IMR-90 (cell line): ENCODE data around the gene ACOX2. TPM values are rescaled to one million over a fixed set of nuclear protein-coding genes. Genes with fewer than 3 reads are reported as not detected.
A peak's percentile ranks its signal among the peaks of the same experiment; 100 is the strongest.

Experiments used
- ATAC-seq: fragments of 200-7000 bp; cut with Tn5 transposase; 2 replicates; pipeline ENCODE4 v1.9.1; 2020; ENCODE audit warnings: low read depth, mild to moderate bottlenecking, moderate library complexity
- BruUV-seq: library from RNA; stranded (reverse); fragments of 400-500 nt; replicated peaks from 2 replicates; lab custom pipeline; 2021; lab: Mats Ljungman, UMichigan
- CTCF ChIA-PET: fragments of 300-600 bp; formaldehyde crosslinking; extraction: SDS; loops from one replicate; lab custom pipeline; 2021; ENCODE audit warnings: antibody characterized with exemption; lab: Yijun Ruan, JAX
- POLR2A ChIA-PET: fragments of 300-600 bp; sonication (Branson Sonifier 250); formaldehyde crosslinking; loops from one replicate; lab custom pipeline; 2022; ENCODE audit warnings: antibody characterized with exemption; ENCODE audit not compliant: unreplicated experiment; lab: Charles Lee
- DNase-seq: peaks from one replicate; pipeline ENCODE4 v3.0.0; 2013
- H2AFZ ChIP-seq: replicated peaks from 2 replicates; pipeline ENCODE3; 2013; ENCODE audit warnings: low read length, mild to moderate bottlenecking; ENCODE audit not compliant: poor library complexity
- H2AK5ac ChIP-seq: 2 replicates; pipeline ENCODE4 v1.6.1; 2013; ENCODE audit warnings: low read depth, low read length, inconsistent platforms
- H2AK9ac ChIP-seq: replicated peaks from 2 replicates; pipeline ENCODE3; 2013; ENCODE audit warnings: mild to moderate bottlenecking, low read depth, low read length, moderate library complexity; ENCODE audit not compliant: poor library complexity
- H2BK120ac ChIP-seq: 2 replicates; pipeline ENCODE4 v1.6.1; 2013; ENCODE audit warnings: low read depth, low read length, inconsistent platforms
- H2BK15ac ChIP-seq: 3 replicates; pipeline ENCODE4 v1.6.1; 2013; ENCODE audit warnings: low read depth, low read length, inconsistent platforms
- H2BK20ac ChIP-seq: 2 replicates; pipeline ENCODE4 v1.6.1; 2013; ENCODE audit warnings: low read depth, mild to moderate bottlenecking, inconsistent platforms, low read length, moderate library complexity
- H2BK5ac ChIP-seq: 2 replicates; pipeline ENCODE4 v1.6.1; 2013; ENCODE audit warnings: mild to moderate bottlenecking, low read depth, low read length, inconsistent platforms; ENCODE audit not compliant: poor library complexity, severe bottlenecking
- H3K14ac ChIP-seq: replicated peaks from 2 replicates; pipeline ENCODE4 v1.6.1; 2013; ENCODE audit warnings: low read depth, low read length, inconsistent platforms
- H3K18ac ChIP-seq: 2 replicates; pipeline ENCODE4 v1.6.1; 2013; ENCODE audit warnings: low read depth, low read length, control low read depth
- H3K23ac ChIP-seq: 2 replicates; pipeline ENCODE4 v1.6.1; 2013; ENCODE audit warnings: low read depth, low read length, inconsistent platforms
- H3K27ac ChIP-seq: 2 replicates; pipeline ENCODE4 v1.5.1; 2013; ENCODE audit warnings: mild to moderate bottlenecking, control low read depth, low read length; ENCODE audit not compliant: insufficient read depth
- H3K27me3 ChIP-seq: 2 replicates; pipeline ENCODE4 v1.6.1; 2013; ENCODE audit warnings: low read length; ENCODE audit not compliant: control insufficient read depth, insufficient read depth
- H3K36me3 ChIP-seq: 2 replicates; pipeline ENCODE4 v1.6.1; 2013; ENCODE audit warnings: low read length, mixed read lengths; ENCODE audit not compliant: control insufficient read depth, insufficient read depth
- H3K4ac ChIP-seq: 2 replicates; pipeline ENCODE4 v1.6.1; 2013; ENCODE audit warnings: low read depth, low read length, inconsistent platforms
- H3K4me1 ChIP-seq: 2 replicates; pipeline ENCODE4 v1.6.1; 2013; ENCODE audit warnings: low read length, mixed read lengths; ENCODE audit not compliant: control insufficient read depth, insufficient read depth
- H3K4me2 ChIP-seq: 2 replicates; pipeline ENCODE4 v1.6.1; 2013; ENCODE audit warnings: low read depth, mild to moderate bottlenecking, control low read depth, low read length, moderate library complexity
- H3K4me3 ChIP-seq: 2 replicates; pipeline ENCODE4 v1.5.1; 2013; ENCODE audit warnings: low read depth, mild to moderate bottlenecking, control low read depth, low read length, moderate library complexity; ENCODE audit not compliant: insufficient read depth
- H3K56ac ChIP-seq: 2 replicates; pipeline ENCODE4 v1.6.1; 2013; ENCODE audit warnings: low read length, inconsistent platforms; ENCODE audit not compliant: insufficient read depth; ENCODE audit errors: extremely low read depth
- H3K79me1 ChIP-seq, 2 experiments: 2 replicates each; pipeline ENCODE4 v1.6.1; 2013; ENCODE audit warnings: low read length in 2 of 2, inconsistent platforms in 1 of 2, low read depth in 1 of 2
- H3K9ac ChIP-seq: 2 replicates; pipeline ENCODE4 v1.6.1; 2013; ENCODE audit warnings: low read depth, low read length, control low read depth
- H3K9me1 ChIP-seq: 2 replicates; pipeline ENCODE4 v1.6.1; 2013; ENCODE audit warnings: low read length, inconsistent platforms; ENCODE audit not compliant: insufficient read depth
- H3K9me3 ChIP-seq: 2 replicates; pipeline ENCODE4 v1.6.1; 2013; ENCODE audit warnings: low read length; ENCODE audit not compliant: control insufficient read depth, insufficient read depth
- H4K20me1 ChIP-seq: 2 replicates; pipeline ENCODE4 v1.6.1; 2013; ENCODE audit warnings: low read length, inconsistent platforms; ENCODE audit not compliant: insufficient read depth
- H4K5ac ChIP-seq: 2 replicates; pipeline ENCODE4 v1.6.1; 2013; ENCODE audit warnings: mild to moderate bottlenecking, low read depth, low read length, control low read depth
- H4K8ac ChIP-seq, 2 experiments: 2 replicates each; pipeline ENCODE4 v1.6.1; 2013; ENCODE audit warnings: low read depth in 2 of 2, low read length in 2 of 2, control low read depth in 1 of 2, inconsistent platforms in 1 of 2
- H4K91ac ChIP-seq: 2 replicates; pipeline ENCODE4 v1.6.1; 2013; ENCODE audit warnings: low read depth, low read length, inconsistent platforms; ENCODE audit not compliant: insufficient read depth
- BHLHE40 ChIP-seq: fragments of 150-350 bp; IDR thresholded peaks from 2 replicates; pipeline ENCODE4 v1.6.1; 2016; ENCODE audit warnings: mild to moderate bottlenecking, low read depth, low read length
- CEBPB ChIP-seq: IDR thresholded peaks from 2 replicates; pipeline ENCODE4 v1.6.1; 2012; ENCODE audit warnings: low read depth, low read length, improper control_type of control experiment
- CHD1 ChIP-seq: IDR thresholded peaks from 2 replicates; pipeline ENCODE4 v1.6.1; 2012; ENCODE audit warnings: low read depth, low read length, improper control_type of control experiment
- CTCF ChIP-seq: conservative IDR thresholded peaks from 2 replicates; pipeline ENCODE4 v1.5.1; 2012; ENCODE audit warnings: mild to moderate bottlenecking, low read depth, low read length, improper control_type of control experiment
- ELK1 ChIP-seq: fragments of 150-350 bp; IDR thresholded peaks from 2 replicates; pipeline ENCODE4 v1.6.1; 2016; ENCODE audit warnings: low read depth, mild to moderate bottlenecking, low read length, moderate library complexity, borderline replicate concordance
- MAFK ChIP-seq: IDR thresholded peaks from 2 replicates; pipeline ENCODE4 v1.6.1; 2012; ENCODE audit warnings: low read depth, low read length, improper control_type of control experiment
- MAZ ChIP-seq: IDR thresholded peaks from 2 replicates; pipeline ENCODE4 v1.6.1; 2012; ENCODE audit warnings: low read depth, mild to moderate bottlenecking, low read length, improper control_type of control experiment, moderate library complexity, borderline replicate concordance
- MXI1 ChIP-seq: IDR thresholded peaks from 2 replicates; pipeline ENCODE4 v1.6.1; 2012; ENCODE audit warnings: low read depth, mild to moderate bottlenecking, low read length, moderate library complexity, borderline replicate concordance
- NFE2L2 ChIP-seq: fragments of 150-350 bp; IDR thresholded peaks from 2 replicates; pipeline ENCODE4 v1.6.1; 2016; ENCODE audit warnings: low read depth, mild to moderate bottlenecking, low read length
- POLR2A ChIP-seq: IDR thresholded peaks from 2 replicates; pipeline ENCODE4 v1.6.1; 2012; ENCODE audit warnings: mild to moderate bottlenecking, low read depth, low read length
- RAD21 ChIP-seq: IDR thresholded peaks from 2 replicates; pipeline ENCODE4 v1.6.1; 2012; ENCODE audit warnings: low read length, improper control_type of control experiment
- RCOR1 ChIP-seq: IDR thresholded peaks from 2 replicates; pipeline ENCODE4 v1.6.1; 2012; ENCODE audit warnings: mild to moderate bottlenecking, low read length, improper control_type of control experiment; ENCODE audit not compliant: insufficient replicate concordance
- RFX5 ChIP-seq: IDR thresholded peaks from 2 replicates; pipeline ENCODE4 v1.8.0; 2012; ENCODE audit warnings: low read depth, mild to moderate bottlenecking, low read length, moderate library complexity
- SMC3 ChIP-seq: fragments of 150-350 bp; IDR thresholded peaks from 2 replicates; pipeline ENCODE4 v1.6.1; 2016; ENCODE audit warnings: low read depth, mild to moderate bottlenecking, antibody characterized with exemption, low read length, moderate library complexity
- USF2 ChIP-seq: fragments of 150-350 bp; IDR thresholded peaks from 2 replicates; pipeline ENCODE4 v1.6.1; 2017; ENCODE audit warnings: mild to moderate bottlenecking, antibody characterized with exemption, low read length, low read depth
- WGBS, 2 experiments: methylation state at CpG; one replicate each; pipeline versions ENCODE4 v1.1.5 to v1.1.7; 2013; ENCODE audit warnings: missing lambda C conversion rate in 2 of 2; ENCODE audit not compliant: insufficient read length in 1 of 2; ENCODE audit errors: extremely low coverage in 2 of 2; 5-methylcytosine and 5-hydroxymethylcytosine counted together
- dilution Hi-C: fragments of 300-500 bp; cut with HindIII; formaldehyde crosslinking; loops from one replicate; pipeline ENCODE4 v1.14.3; 2018; ENCODE audit warnings: low sequenced_read_pairs; ENCODE audit not compliant: unreplicated experiment
- in situ Hi-C: fragments of 300-500 bp; cut with MboI; formaldehyde crosslinking; loops from 3 replicates; pipeline ENCODE4 v1.14.3; 2019; ENCODE audit warnings: low sequenced_read_pairs, inconsistent platforms, mixed read lengths
- intact Hi-C: fragments of 100-400 bp; cut with micrococcal nuclease; formaldehyde crosslinking; loops from 2 replicates; pipeline ENCODE4 v1.10.0; 2022
- polyA plus RNA-seq, 3 experiments: library from polyadenylated mRNA; depleted of rRNA; stranded (reverse); fragments of >200 nt; gene quantifications; 2 replicates each; pipeline ENCODE4 v1.2.3, GENCODE V29; 2012; ENCODE audit warnings: low replicate concordance in 1 of 3
- total RNA-seq: library from RNA; depleted of rRNA; stranded (reverse); fragments of >200 nt; gene quantifications from 2 replicates; pipeline ENCODE4 v1.2.3, GENCODE V29; 2012

ACOX2 gene
- total and polyA plus RNA-seq, 2 of the 4 experiments (the other 2 are of a cell fraction) = 15.6 to 32.9 TPM

- Histone ChIP-seq H4K20me1 (no peaks in the 10 kb centered on the region), H3K4ac (peak overlapping the region; percentile 65), H2BK20ac (peak overlapping the region; percentile 79), H2BK120ac (peak overlapping the region; percentile 82), H4K91ac (peak overlapping the region; percentile 68), H2AFZ (no peak overlapping the region), H3K27me3 (no peaks in the 10 kb centered on the region), H3K18ac (no peak overlapping the region), H2AK5ac (peak overlapping the region; percentile 61; the same call in 1 of the 2 replicates), H3K9me3 (no peaks in the 10 kb centered on the region), H3K56ac (no peak overlapping the region), H3K9ac (no peak overlapping the region), H3K14ac (0 out of 2 replicates have a peak overlapping the region, but pooled peaks have one; percentile 29), H3K23ac (no peak overlapping the region), H3K9me1 (peaks cover 14% of the 10 kb centered on the region), H2BK5ac (peak overlapping the region; percentile 5), H4K8ac (peak overlapping the region in 1 of 2 experiments; percentile 38; a peak in 1 of 4 replicates), H3K27ac (no peak overlapping the region), H3K4me1 (peaks cover 4% of the 10 kb centered on the region; the same call in 1 of the 2 replicates), H3K4me2 (no peak overlapping the region), H4K5ac (no peak overlapping the region), H3K79me1 (no peaks in the 10 kb centered on the region), H3K4me3 (no peak overlapping the region), H2AK9ac (no peak overlapping the region), H3K36me3 (no peaks in the 10 kb centered on the region), H2BK15ac (peak overlapping the region; percentile 72; the same call in 1 of the 3 replicates)
- dilution Hi-C loops (no loop called here), in situ Hi-C loops (loop anchor here (5.0 to 25.0 kb wide), 2 partner anchors 64 to 424 kb away; no protein-coding TSS in a partner anchor), intact Hi-C loops (loop anchor here (5.0 to 10.0 kb wide), 3 partner anchors 259 to 1071 kb away; no protein-coding TSS in a partner anchor)
- ChIA-PET POLR2A (no interaction called here), CTCF (no interaction called here)
- ATAC-seq = no peak
- WGBS, 2 experiments = 84% methylated on average over 5 of the region's 6 CpGs; no CpG with 5 or more reads in 1 of the 2 experiments
- DNase-seq = no peak
- BruUV-seq = no TSS peak
- TF ChIP-seq RAD21 = no peak
- TF ChIP-seq CTCF = no peak
- no peak for TF ChIP-seq RCOR1
- no peak for TF ChIP-seq NFE2L2
- no peak for TF ChIP-seq MAFK
- no peak for TF ChIP-seq MAZ
- no peak for TF ChIP-seq CEBPB
- TF ChIP-seq USF2 = no peak
- TF ChIP-seq RFX5 = no peak
- TF ChIP-seq MXI1 = no peak
- no peak for TF ChIP-seq SMC3
- TF ChIP-seq POLR2A = no peak
- no peak for TF ChIP-seq ELK1
- no peak for TF ChIP-seq CHD1
- TF ChIP-seq BHLHE40 = no peak
These were observed 26.5 kb upstream of the ACOX2 start for GRCh38 chr3:58563386-58564035.
